ENCODE data around the gene BAK1. TPM values are rescaled to one million over a fixed set of nuclear protein-coding genes. Genes with fewer than 3 reads are reported as not detected.

BAK1 gene
- total RNA-seq, 1 experiment from 2014 or later, result 40.0 TPM

- H2AFZ ChIP-seq (ENCODE audit: low read length), result no peak overlapping the region
- no CpG with 5 or more reads among the region's 29 CpGs for WGBS (ENCODE audit: extremely low coverage, insufficient read length, low lambda C conversion rate)
- no peaks in the 10 kb centered on the region for H3K27me3 ChIP-seq (ENCODE audit: insufficient read depth, low read length)
- H3K14ac ChIP-seq (ENCODE audit: insufficient read depth, low read length), result no peak overlapping the region
- no peak overlapping the region for H3K18ac ChIP-seq (ENCODE audit: insufficient read length, low read depth, low read length)
- no peak overlapping the region for H3K4ac ChIP-seq (ENCODE audit: low read depth, low read length)
- peaks cover 3% of the 10 kb centered on the region; the same call in 1 of the 2 replicates for H3K79me2 ChIP-seq (ENCODE audit: insufficient read depth, low read length)
- peak overlapping the region; percentile 21 for H3K9ac ChIP-seq (ENCODE audit: extremely low read depth, insufficient read length, low read length)
- no peak overlapping the region for H3K23ac ChIP-seq (ENCODE audit: insufficient read length, low read depth, low read length)
- H4K91ac ChIP-seq (ENCODE audit: insufficient read length, low read depth, low read length), result no peak overlapping the region
- no peak for TF ChIP-seq CTCF (conservative IDR thresholded peaks at IDR 0.05)
- no peak overlapping the region for H2BK20ac ChIP-seq (ENCODE audit: low read depth, low read length, poor library complexity, severe bottlenecking)
- no peaks in the 10 kb centered on the region for H4K20me1 ChIP-seq (ENCODE audit: control insufficient read depth, insufficient read depth, insufficient read length)
- peaks cover 10% of the 10 kb centered on the region; the same call in 1 of the 2 replicates for H3K4me1 ChIP-seq (ENCODE audit: insufficient read depth, low read length)
- peak overlapping the region; percentile 82 to 94 for H3K4me3 Mint-ChIP-seq
- H3K4me2 ChIP-seq (ENCODE audit: insufficient read depth, insufficient read length, low read length), result peak overlapping the region; percentile 81
- H2AK5ac ChIP-seq (ENCODE audit: insufficient read length, low read length), result no peak overlapping the region
- H3K4me1 Mint-ChIP-seq, result peaks cover 37 to 45% of the 10 kb centered on the region in 2 experiments
- no peak overlapping the region for H2BK12ac ChIP-seq (ENCODE audit: insufficient read length, low read depth, low read length)
- peaks cover 0 to 13% (median 7%) of the 10 kb centered on the region in 3 experiments; a peak in 3 of 7 replicates for H3K36me3 Mint-ChIP-seq (ENCODE audit: insufficient read depth in 1 of 3, low read depth in 3 of 3)
- H2BK5ac ChIP-seq (ENCODE audit: insufficient read length, low read length), result no peak overlapping the region
- no peak overlapping the region for H2BK120ac ChIP-seq (ENCODE audit: low read depth, low read length, poor library complexity, severe bottlenecking)
- peaks cover 29% of the 10 kb centered on the region for H3K23me2 ChIP-seq (ENCODE audit: insufficient read length, low read depth, low read length, poor library complexity, severe bottlenecking)
- H4K8ac ChIP-seq (replicated peaks; ENCODE audit: insufficient read length, low read depth, low read length), result no peak overlapping the region
- H3K9me3 ChIP-seq (ENCODE audit: control insufficient read depth, low read depth, low read length), result no peaks in the 10 kb centered on the region
- H3K9me3 Mint-ChIP-seq, result no peaks in the 10 kb centered on the region
- H3K56ac ChIP-seq (ENCODE audit: insufficient read length, low read depth, low read length), result no peak overlapping the region
- peaks cover 5% of the 10 kb centered on the region for H3K79me1 ChIP-seq (ENCODE audit: insufficient read depth, low read depth, low read length, poor library complexity, severe bottlenecking)
- H3K27ac ChIP-seq (ENCODE audit: insufficient read length, low read depth, low read length), result no peak overlapping the region
- H2BK15ac ChIP-seq (ENCODE audit: low read depth, low read length), result no peak overlapping the region
- no peak overlapping the region for H4K5ac ChIP-seq (ENCODE audit: insufficient read length, low read depth, low read length)
- no peak overlapping the region for H3K27ac Mint-ChIP-seq
- H3K27me3 Mint-ChIP-seq (ENCODE audit: low read depth), result peaks cover 24% of the 10 kb centered on the region
- no peak overlapping the region for H3T11ph ChIP-seq (ENCODE audit: low read length)
- DNase-seq, result peak; percentile 55
Observed at GRCh38 chr6:33620158-33620855, 40.2 kb upstream of the BAK1 start.
